GM12878 (cell line): ENCODE results near the gene CHCHD3. TPM values are rescaled to one million over a fixed set of nuclear protein-coding genes. Genes with fewer than 3 reads are reported as not detected.

Experiments
- ATAC-seq: fragments of 200-7000 bp; cut with Tn5 transposase; 3 replicates; pipeline ENCODE4 v1.9.1; 2020; ENCODE audit warnings: mild to moderate bottlenecking, moderate library complexity
- BruUV-seq: library from RNA; stranded (reverse); fragments of 400-500 nt; replicated peaks from 2 replicates; lab custom pipeline; 2021; lab: Mats Ljungman, UMichigan
- CTCF ChIA-PET: fragments of 300-600 bp; sonication (Branson Sonifier 250); formaldehyde crosslinking; extraction: SDS; loops from one replicate; lab custom pipeline; 2021; ENCODE audit warnings: inconsistent platforms; lab: Yijun Ruan, JAX
- POLR2A ChIA-PET: fragments of 350-600 bp; formaldehyde crosslinking; extraction: SDS; loops from one replicate; lab custom pipeline; 2021; ENCODE audit warnings: inconsistent platforms; lab: Charles Lee
- RAD21 ChIA-PET: fragments of 300-600 bp; sonication (Branson Sonifier 250); formaldehyde crosslinking; loops from one replicate; lab custom pipeline; 2023; ENCODE audit warnings: antibody characterized with exemption; ENCODE audit not compliant: unreplicated experiment; lab: Charles Lee
- SMC1A ChIA-PET: fragments of 300-600 bp; sonication (Branson Sonifier 250); formaldehyde crosslinking; loops from one replicate; lab custom pipeline; 2023; ENCODE audit not compliant: unreplicated experiment, uncharacterized antibody; lab: Charles Lee
- DNase-seq: peaks from one replicate; pipeline ENCODE4 v3.0.0-alpha.2; 2011; ENCODE audit warnings: low read depth, low spot score
- FAIRE-seq: peaks from 3 replicates; lab custom pipeline; 2011; peaks lifted over from hg19 to GRCh38; lab: Jason Lieb, UNC
- H2AFZ ChIP-seq: 2 replicates; pipeline ENCODE4 v1.6.0; 2011; ENCODE audit warnings: low read depth, low read length, control low read depth; ENCODE audit not compliant: control insufficient read depth
- H3K27ac ChIP-seq: 2 replicates; pipeline ENCODE4 v1.5.1; 2011; ENCODE audit warnings: control low read depth; ENCODE audit not compliant: control insufficient read depth, insufficient read depth
- H3K27me3 ChIP-seq, 2 experiments: replicated peaks in 1 of 2; 2 replicates each; pipeline versions ENCODE4 v1.6.0 to v1.6.1; 2011; ENCODE audit warnings: low read length in 1 of 2; ENCODE audit not compliant: control insufficient read depth in 2 of 2, insufficient read depth in 2 of 2
- H3K36me3 ChIP-seq, 2 experiments: 2 replicates each; pipeline ENCODE4 v1.5.1; 2011; ENCODE audit warnings: low read length in 1 of 2; ENCODE audit not compliant: control insufficient read depth in 2 of 2, insufficient read depth in 2 of 2
- H3K4me1 ChIP-seq: 2 replicates; pipeline ENCODE4 v1.6.1; 2011; ENCODE audit warnings: mild to moderate bottlenecking, low read length, moderate library complexity, mixed read lengths; ENCODE audit not compliant: control insufficient read depth, insufficient read depth
- H3K4me2 ChIP-seq: 2 replicates; pipeline ENCODE4 v1.6.0; 2011; ENCODE audit warnings: control low read depth; ENCODE audit not compliant: control insufficient read depth, insufficient read depth
- H3K4me3 ChIP-seq: fragments of 200-600 bp; sonication (generic); 2 replicates; pipeline ENCODE4 v1.5.1; 2016
- H3K79me2 ChIP-seq: 2 replicates; pipeline ENCODE4 v1.6.0; 2011; ENCODE audit warnings: low read length; ENCODE audit not compliant: control insufficient read depth, insufficient read depth
- H3K9ac ChIP-seq: 2 replicates; pipeline ENCODE4 v1.8.0; 2011; ENCODE audit warnings: low read length, control low read depth, mixed read lengths; ENCODE audit not compliant: control insufficient read depth, insufficient read depth
- H3K9me3 ChIP-seq: replicated peaks from 3 replicates; pipeline ENCODE4 v1.5.1; 2011; ENCODE audit warnings: mild to moderate bottlenecking, low read length; ENCODE audit not compliant: control insufficient read depth, insufficient read depth
- H4K20me1 ChIP-seq: 2 replicates; pipeline ENCODE4 v1.6.0; 2011; ENCODE audit not compliant: control insufficient read depth, insufficient read depth
- ATF7 ChIP-seq: fragments of 450-650 bp; IDR thresholded peaks from 2 replicates; pipeline ENCODE4 v1.6.1; 2016; ENCODE audit warnings: low read depth, mild to moderate bottlenecking
- CHD1 ChIP-seq: IDR thresholded peaks from 2 replicates; pipeline ENCODE4 v1.6.1; 2012; ENCODE audit warnings: low read depth, low read length, improper control_type of control experiment
- NFXL1 ChIP-seq: fragments of 450-650 bp; IDR thresholded peaks from 2 replicates; pipeline ENCODE4 v1.6.1; 2017; ENCODE audit warnings: antibody characterized with exemption, mild to moderate bottlenecking, borderline replicate concordance
- NFYA ChIP-seq: IDR thresholded peaks from 2 replicates; pipeline ENCODE4 v1.6.1; 2011; ENCODE audit warnings: low read depth, mild to moderate bottlenecking, low read length, improper control_type of control experiment, borderline replicate concordance
- NR2C1 ChIP-seq: fragments of 450-650 bp; IDR thresholded peaks from 2 replicates; pipeline ENCODE4 v1.6.1; 2017; ENCODE audit warnings: antibody characterized with exemption, mild to moderate bottlenecking, moderate library complexity
- POLR2A ChIP-seq: IDR thresholded peaks from 2 replicates; pipeline ENCODE4 v1.6.1; 2011; ENCODE audit warnings: low read depth, mild to moderate bottlenecking, low read length
- RAD51 ChIP-seq: fragments of 450-650 bp; IDR thresholded peaks from 2 replicates; pipeline ENCODE4 v1.6.1; 2016; ENCODE audit warnings: moderate library complexity, mild to moderate bottlenecking, inconsistent platforms
- RUNX3 ChIP-seq: IDR thresholded peaks from 2 replicates; pipeline ENCODE4 v1.6.1; 2012; ENCODE audit warnings: low read length, inconsistent platforms
- SMC3 ChIP-seq: IDR thresholded peaks from 2 replicates; pipeline ENCODE4 v1.6.1; 2011; ENCODE audit warnings: low read length, improper control_type of control experiment, borderline replicate concordance
- TAF1 ChIP-seq: IDR thresholded peaks from 2 replicates; pipeline ENCODE4 v1.6.1; 2011; ENCODE audit warnings: mild to moderate bottlenecking, low read depth, low read length, borderline replicate concordance
- WGBS: methylation state at CpG from one replicate; pipeline ENCODE4 v1.1.6; 2016; ENCODE audit warnings: low lambda C conversion rate; ENCODE audit not compliant: insufficient replicate concordance, insufficient coverage; ENCODE audit errors: missing lambda C conversion rate; 5-methylcytosine and 5-hydroxymethylcytosine counted together
- in situ Hi-C: fragments of 300-500 bp; cut with MboI; formaldehyde crosslinking; loops from 9 replicates; pipeline ENCODE4 v1.14.3; 2018; ENCODE audit warnings: mixed read lengths
- intact Hi-C: fragments of 100-400 bp; cut with micrococcal nuclease; formaldehyde crosslinking; loops from one replicate; pipeline ENCODE4 v1.14.2; 2022; ENCODE audit not compliant: unreplicated experiment
- polyA plus RNA-seq, 11 experiments: library from polyadenylated mRNA; depleted of rRNA in 4 of 11; unstranded in 6 of 11; stranded (reverse) in 5 of 11; fragments of >200 nt; fragmentation: Nextera tagmentation in 4 of 11; fragmentation: Illumina TruSeq in 1 of 11; extraction: Ambion mirVana in 4 of 11; extraction: Trizol in 1 of 11; gene quantifications; 1 replicate in 1 of 11; 2 replicates in 10 of 11; pipeline versions ENCODE4 v1.2.1 to v1.2.3, GENCODE V29; 2011 to 2016; ENCODE audit warnings: inconsistent platforms in 2 of 11, missing spikeins in 2 of 11, low read depth in 1 of 11
- total RNA-seq, 4 experiments: library from RNA; depleted of rRNA in 3 of 4; stranded (reverse); fragments of >200 nt in 3 of 4; fragmentation: Illumina TruSeq in 1 of 4; extraction: Trizol in 1 of 4; gene quantifications; 2 replicates each; pipeline versions ENCODE4 v1.2.1 to v1.2.3, GENCODE V29; 2013 to 2021
- TF ChIP-seq, protein P1 (sequence below): fragments of 450-650 bp; conservative IDR thresholded peaks from 2 replicates; pipeline ENCODE4 v1.6.1; 2017; ENCODE audit warnings: mild to moderate bottlenecking, moderate library complexity

The CHCHD3 gene
- total and polyA plus RNA-seq, 10 of the 15 experiments (the other 5 are each of a cell fraction or from before 2014, with no cell fraction given), result 38.3 to 178 (median 96.2) TPM

DNA sequence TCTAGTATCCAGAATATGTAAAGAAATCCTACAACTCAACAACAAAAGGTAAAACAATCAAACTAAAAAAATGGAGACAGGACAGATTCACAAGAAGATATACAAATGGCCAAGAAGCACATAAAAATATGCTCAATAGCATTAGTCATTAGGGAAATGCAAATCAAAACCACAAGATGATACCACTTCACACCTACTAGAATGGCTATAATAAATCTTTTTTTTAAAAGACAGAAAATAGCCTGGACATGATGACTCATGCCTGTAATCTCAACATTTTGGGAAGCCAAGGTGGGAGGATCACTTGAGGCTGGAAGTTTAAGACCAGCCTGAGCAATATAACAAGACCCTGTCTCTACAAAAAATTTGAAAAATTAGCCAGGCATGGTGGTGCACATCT lies 27.9 kb upstream of the CHCHD3 start:
- ChIA-PET POLR2A (no interaction called here), SMC1A (no interaction called here), RAD21 (no interaction called here), CTCF (interaction anchor here (0.8 to 1.0 kb wide), 2 partner anchors 9 to 11 kb away, joined by 3 read pairs; no protein-coding TSS in a partner anchor)
- no peak for ATAC-seq
- intact Hi-C loops (no loop called here), in situ Hi-C loops (no loop called here)
- no peaks in the 10 kb centered on the region for H3K27me3 ChIP-seq
- H3K9me3 ChIP-seq, result no peaks in the 10 kb centered on the region; the same call in 2 of the 3 replicates
- FAIRE-seq, result no peak
- BruUV-seq, result no TSS peak
- no peaks in the 10 kb centered on the region for H3K4me1 ChIP-seq
- H3K79me2 ChIP-seq, result no peaks in the 10 kb centered on the region
- no peak for DNase-seq
- H3K27ac ChIP-seq, result no peak overlapping the region
- no peaks in the 10 kb centered on the region for H3K36me3 ChIP-seq
- H4K20me1 ChIP-seq, result no peaks in the 10 kb centered on the region
- TF ChIP-seq, protein P1, sequence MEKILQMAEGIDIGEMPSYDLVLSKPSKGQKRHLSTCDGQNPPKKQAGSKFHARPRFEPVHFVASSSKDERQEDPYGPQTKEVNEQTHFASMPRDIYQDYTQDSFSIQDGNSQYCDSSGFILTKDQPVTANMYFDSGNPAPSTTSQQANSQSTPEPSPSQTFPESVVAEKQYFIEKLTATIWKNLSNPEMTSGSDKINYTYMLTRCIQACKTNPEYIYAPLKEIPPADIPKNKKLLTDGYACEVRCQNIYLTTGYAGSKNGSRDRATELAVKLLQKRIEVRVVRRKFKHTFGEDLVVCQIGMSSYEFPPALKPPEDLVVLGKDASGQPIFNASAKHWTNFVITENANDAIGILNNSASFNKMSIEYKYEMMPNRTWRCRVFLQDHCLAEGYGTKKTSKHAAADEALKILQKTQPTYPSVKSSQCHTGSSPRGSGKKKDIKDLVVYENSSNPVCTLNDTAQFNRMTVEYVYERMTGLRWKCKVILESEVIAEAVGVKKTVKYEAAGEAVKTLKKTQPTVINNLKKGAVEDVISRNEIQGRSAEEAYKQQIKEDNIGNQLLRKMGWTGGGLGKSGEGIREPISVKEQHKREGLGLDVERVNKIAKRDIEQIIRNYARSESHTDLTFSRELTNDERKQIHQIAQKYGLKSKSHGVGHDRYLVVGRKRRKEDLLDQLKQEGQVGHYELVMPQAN, result no peak
- peak; percentile 22; the same call in 1 of the 2 replicates for TF ChIP-seq RUNX3
- TF ChIP-seq ATF7, result 0 out of 2 replicates have a peak, but pooled peaks have one; percentile 26
- H3K4me2 ChIP-seq, result no peak overlapping the region
- H3K9ac ChIP-seq, result no peak overlapping the region
- no peak overlapping the region for H2AFZ ChIP-seq
- no peak overlapping the region for H3K4me3 ChIP-seq

DNA sequence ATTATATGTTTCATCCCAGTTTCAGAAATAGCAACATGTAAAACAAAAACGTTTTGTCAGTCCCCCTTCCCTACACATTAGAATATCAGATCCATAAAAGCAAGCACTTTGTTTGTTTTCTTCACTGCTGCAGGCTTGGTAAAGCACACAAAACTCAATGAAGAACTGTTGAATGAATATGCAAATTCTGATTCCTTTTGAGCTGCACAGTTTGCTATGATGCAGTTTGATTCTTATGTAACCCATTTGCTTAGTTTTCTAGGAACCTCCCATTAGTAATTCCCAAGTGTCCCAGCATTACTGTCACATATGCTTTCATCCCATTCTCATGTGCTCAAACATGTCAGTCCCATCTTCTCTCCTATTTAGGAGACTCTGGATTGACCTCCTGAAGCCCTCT lies 26.1 kb upstream of the CHCHD3 start:
- Histone ChIP-seq H3K27me3 (no peaks in the 10 kb centered on the region), H4K20me1 (no peaks in the 10 kb centered on the region), H3K4me2 (no peak overlapping the region), H3K27ac (no peak overlapping the region), H3K79me2 (no peaks in the 10 kb centered on the region), H3K9ac (no peak overlapping the region), H2AFZ (no peak overlapping the region), H3K9me3 (no peaks in the 10 kb centered on the region; the same call in 2 of the 3 replicates), H3K4me1 (no peaks in the 10 kb centered on the region), H3K36me3 (no peaks in the 10 kb centered on the region), H3K4me3 (no peak overlapping the region)
- POLR2A ChIA-PET, result no interaction called here
- CTCF ChIA-PET, result interaction anchor here (0.7 kb wide), 1 partner anchor 12 kb away, joined by 3 read pairs; no protein-coding TSS in a partner anchor
- no peak for FAIRE-seq
- in situ Hi-C loops (no loop called here), intact Hi-C loops (no loop called here)
- BruUV-seq, result no TSS peak
- RAD21 ChIA-PET, result no interaction called here
- ATAC-seq, result no peak
- SMC1A ChIA-PET, result no interaction called here
- 0% methylated on average over 1 of the region's 1 CpG for WGBS
- no peak for TF ChIP-seq NFYA
- no peak for TF ChIP-seq CHD1
- no peak for TF ChIP-seq SMC3
- TF ChIP-seq TAF1, result no peak
- no peak for TF ChIP-seq NFXL1
- no peak for TF ChIP-seq RAD51
- no peak for TF ChIP-seq NR2C1
- TF ChIP-seq POLR2A, result no peak
- DNase-seq, result no peak
